Upper lobe of left lung (tissue), 6 donors: ENCODE data around the gene CDCP2. TPM values are rescaled to one million over a fixed set of nuclear protein-coding genes. Genes with fewer than 3 reads are reported as not detected.

Source experiments
- ATAC-seq, 2 donors: fragments of 200-7000 bp; cut with Tn5 transposase; one replicate each; pipeline ENCODE4 v1.9.1; 2022; ENCODE audit warnings: mild to moderate bottlenecking in 2 of 2, moderate library complexity in 2 of 2; ENCODE audit not compliant: low FRiP score in 2 of 2
- DNase-seq, 2 donors: peaks; one replicate each; pipeline ENCODE4 v3.0.0-alpha.2; 2019 to 2020
- H3K27ac ChIP-seq, 4 donors: fragments of 200-600 bp; sonication (generic); one replicate each; pipeline ENCODE4 v1.5.1; 2016 to 2019
- H3K27me3 ChIP-seq, 4 donors: fragments of 200-600 bp; sonication (generic); one replicate each; pipeline ENCODE4 v1.5.1; 2017 to 2019
- H3K36me3 ChIP-seq, 4 donors: fragments of 200-600 bp; sonication (generic); one replicate each; pipeline ENCODE4 v1.5.1; 2016 to 2019
- H3K4me1 ChIP-seq, 4 donors: fragments of 200-600 bp; sonication (generic); one replicate each; pipeline ENCODE4 v1.5.1; 2018 to 2019
- H3K4me3 ChIP-seq, 4 donors: fragments of 200-600 bp; sonication (generic); one replicate each; pipeline ENCODE4 v1.5.1; 2017 to 2019; ENCODE audit warnings: mild to moderate bottlenecking in 2 of 4, moderate library complexity in 1 of 4
- H3K9me3 ChIP-seq, 4 donors: fragments of 200-600 bp; sonication (generic); one replicate each; pipeline ENCODE4 v1.5.1; 2018 to 2019
- CTCF ChIP-seq, 6 experiments: fragments of 450-650 bp in 4 of 6; fragments of 200-600 bp in 2 of 6; sonication (generic) in 2 of 6; IDR thresholded peaks; one replicate each; pipeline ENCODE4 v1.5.1; 2016 to 2019; ENCODE audit warnings: antibody characterized with exemption in 6 of 6
- EP300 ChIP-seq, 4 donors: sonication (generic); formaldehyde crosslinking; IDR thresholded peaks; one replicate each; pipeline ENCODE4 v1.5.1; 2017; ENCODE audit warnings: antibody characterized with exemption in 4 of 4, control low read depth in 2 of 4
- POLR2A ChIP-seq, 4 donors: fragments of 450-650 bp; IDR thresholded peaks; one replicate each; pipeline ENCODE4 v1.5.1; 2016 to 2017; ENCODE audit warnings: antibody characterized with exemption in 4 of 4, mild to moderate bottlenecking in 2 of 4
- POLR2AphosphoS5 ChIP-seq, 2 donors: sonication (generic); formaldehyde crosslinking; IDR thresholded peaks; one replicate each; pipeline ENCODE4 v1.5.1; 2017; ENCODE audit warnings: antibody characterized with exemption in 2 of 2
- WGBS, 2 donors: methylation state at CpG; one replicate each; pipeline ENCODE4 v1.1.5; 2017 to 2018; 5-methylcytosine and 5-hydroxymethylcytosine counted together
- total RNA-seq, 6 donors: library from RNA; depleted of rRNA in 4 of 6; stranded (reverse); fragments of >200 nt in 4 of 6; gene quantifications; one replicate each; pipeline versions ENCODE4 v1.1.0 to v1.2.1, GENCODE V29; 2016 to 2021
- donor health status: DM: no; HTN: no; CAD: no; lungs with moderate emphysema.
- donor health status: DM: no; HTN: yes; CAD: no; lungs with severe emphysema.

Gene CDCP2
- total RNA-seq, 6 donors from 2014 or later: not detected

- Histone ChIP-seq H3K9me3 (no peaks in the 10 kb centered on the region), H3K36me3 (no peaks in the 10 kb centered on the region), H3K4me3 (no peak overlapping the region), H3K27ac (no peak overlapping the region), H3K4me1 (no peaks in the 10 kb centered on the region), H3K27me3 (no peaks in the 10 kb centered on the region)
- DNase-seq (no peak), ATAC-seq (no peak)
- WGBS, 2 donors: 91 to 93% methylated on average over 4 to 6 of the region's 6 CpGs
- TF ChIP-seq POLR2AphosphoS5 (IDR thresholded peaks at IDR 0.05) (no peak), CTCF (IDR thresholded peaks at IDR 0.05) (no peak), POLR2A (IDR thresholded peaks at IDR 0.05) (no peak), EP300 (IDR thresholded peaks at IDR 0.05) (no peak)
Measured at GRCh38 chr1:54134295-54134694, 18.5 kb downstream of the CDCP2 start.

- no peaks in the 10 kb centered on the region for H3K4me1 ChIP-seq
- no peaks in the 10 kb centered on the region for H3K9me3 ChIP-seq
- WGBS, 2 donors: 72% methylated on average over 2 of the region's 2 CpGs
- DNase-seq (no peak), ATAC-seq (no peak)
- no peaks in the 10 kb centered on the region for H3K27me3 ChIP-seq
- H3K4me3 ChIP-seq: no peak overlapping the region
- H3K27ac ChIP-seq: no peak overlapping the region
- no peaks in the 10 kb centered on the region for H3K36me3 ChIP-seq
- TF ChIP-seq CTCF (IDR thresholded peaks at IDR 0.05) (no peak), POLR2AphosphoS5 (IDR thresholded peaks at IDR 0.05) (no peak), POLR2A (IDR thresholded peaks at IDR 0.05) (no peak), EP300 (IDR thresholded peaks at IDR 0.05) (no peak)
Measured at GRCh38 chr1:54132495-54132894, 20.3 kb downstream of the CDCP2 start.

GRCh38 chr1:54131419-54131818 lies 21.4 kb downstream of the CDCP2 start:
- H3K27me3 ChIP-seq: no peaks in the 10 kb centered on the region
- no peak for DNase-seq
- no peaks in the 10 kb centered on the region for H3K4me1 ChIP-seq
- 77 to 79% methylated on average over 2 of the region's 2 CpGs for WGBS, 2 donors
- ATAC-seq: no peak
- H3K27ac ChIP-seq: no peak overlapping the region
- H3K36me3 ChIP-seq: no peaks in the 10 kb centered on the region
- H3K9me3 ChIP-seq: no peaks in the 10 kb centered on the region
- no peak for TF ChIP-seq POLR2A (IDR thresholded peaks at IDR 0.05)
- TF ChIP-seq EP300 (IDR thresholded peaks at IDR 0.05): no peak
- TF ChIP-seq POLR2AphosphoS5 (IDR thresholded peaks at IDR 0.05): no peak
- no peak for TF ChIP-seq CTCF (IDR thresholded peaks at IDR 0.05)
- no peak overlapping the region for H3K4me3 ChIP-seq

- no peak for DNase-seq
- 74 to 75% methylated on average over 2 of the region's 2 CpGs for WGBS, 2 donors
- TF ChIP-seq POLR2A (IDR thresholded peaks at IDR 0.05) (no peak), EP300 (IDR thresholded peaks at IDR 0.05) (no peak), CTCF (IDR thresholded peaks at IDR 0.05) (no peak), POLR2AphosphoS5 (IDR thresholded peaks at IDR 0.05) (no peak)
- Histone ChIP-seq H3K9me3 (no peaks in the 10 kb centered on the region), H3K4me1 (no peaks in the 10 kb centered on the region), H3K36me3 (no peaks in the 10 kb centered on the region), H3K4me3 (no peak overlapping the region), H3K27ac (no peak overlapping the region), H3K27me3 (no peaks in the 10 kb centered on the region)
- no peak for ATAC-seq
Measured at GRCh38 chr1:54129858-54130257, 22.9 kb downstream of the CDCP2 start.

- Histone ChIP-seq H3K27me3 (no peaks in the 10 kb centered on the region), H3K4me1 (no peaks in the 10 kb centered on the region), H3K4me3 (no peak overlapping the region), H3K27ac (no peak overlapping the region), H3K36me3 (no peaks in the 10 kb centered on the region), H3K9me3 (no peaks in the 10 kb centered on the region)
- DNase-seq: no peak
- TF ChIP-seq EP300 (IDR thresholded peaks at IDR 0.05) (no peak), POLR2AphosphoS5 (IDR thresholded peaks at IDR 0.05) (no peak), CTCF (IDR thresholded peaks at IDR 0.05) (no peak), POLR2A (IDR thresholded peaks at IDR 0.05) (no peak)
- 81 to 82% methylated on average over 7 of the region's 7 CpGs for WGBS, 2 donors
- no peak for ATAC-seq
Measured at GRCh38 chr1:54127594-54128300, 25.1 kb downstream of the CDCP2 start.
